Measurements from ENCODE around the gene SLC23A1. TPM values are rescaled to one million over a fixed set of nuclear protein-coding genes. Genes with fewer than 3 reads are reported as not detected.

The SLC23A1 gene
- total and polyA plus RNA-seq, 4 donors: 10.0 to 18.0 (median 17.4) TPM

- WGBS: 1% methylated on average over 41 of the region's 41 CpGs
- no peaks in the 10 kb centered on the region for H3K9me3 ChIP-seq (ENCODE audit: control insufficient read depth in 4 of 4, low read length in 3 of 4)
- peak; percentile 94 for DNase-seq (ENCODE audit: low spot score)
- H3K4me3 ChIP-seq (ENCODE audit: low read depth in 1 of 3, low read length in 3 of 3): peak within 1 kb of the TSS; percentile 40 to 89 (median 74)
- H3K36me3 ChIP-seq (ENCODE audit: control insufficient read depth in 4 of 4, insufficient read depth in 3 of 4, low read depth in 1 of 4, low read length in 3 of 4): no peaks in the 10 kb centered on the region
- peak within 1 kb of the TSS; percentile 92 to 95 for H3K27ac ChIP-seq (ENCODE audit: low read depth in 1 of 2, low read length in 2 of 2)
- no peak for TF ChIP-seq FOXA2 (IDR thresholded peaks at IDR 0.05)
- peak in 1 of 2 donors; percentile 64 for TF ChIP-seq GABPA (IDR thresholded peaks at IDR 0.05 in 1 of 2, conservative IDR thresholded peaks at IDR 0.05 in 1 of 2)
- TF ChIP-seq, protein P1, sequence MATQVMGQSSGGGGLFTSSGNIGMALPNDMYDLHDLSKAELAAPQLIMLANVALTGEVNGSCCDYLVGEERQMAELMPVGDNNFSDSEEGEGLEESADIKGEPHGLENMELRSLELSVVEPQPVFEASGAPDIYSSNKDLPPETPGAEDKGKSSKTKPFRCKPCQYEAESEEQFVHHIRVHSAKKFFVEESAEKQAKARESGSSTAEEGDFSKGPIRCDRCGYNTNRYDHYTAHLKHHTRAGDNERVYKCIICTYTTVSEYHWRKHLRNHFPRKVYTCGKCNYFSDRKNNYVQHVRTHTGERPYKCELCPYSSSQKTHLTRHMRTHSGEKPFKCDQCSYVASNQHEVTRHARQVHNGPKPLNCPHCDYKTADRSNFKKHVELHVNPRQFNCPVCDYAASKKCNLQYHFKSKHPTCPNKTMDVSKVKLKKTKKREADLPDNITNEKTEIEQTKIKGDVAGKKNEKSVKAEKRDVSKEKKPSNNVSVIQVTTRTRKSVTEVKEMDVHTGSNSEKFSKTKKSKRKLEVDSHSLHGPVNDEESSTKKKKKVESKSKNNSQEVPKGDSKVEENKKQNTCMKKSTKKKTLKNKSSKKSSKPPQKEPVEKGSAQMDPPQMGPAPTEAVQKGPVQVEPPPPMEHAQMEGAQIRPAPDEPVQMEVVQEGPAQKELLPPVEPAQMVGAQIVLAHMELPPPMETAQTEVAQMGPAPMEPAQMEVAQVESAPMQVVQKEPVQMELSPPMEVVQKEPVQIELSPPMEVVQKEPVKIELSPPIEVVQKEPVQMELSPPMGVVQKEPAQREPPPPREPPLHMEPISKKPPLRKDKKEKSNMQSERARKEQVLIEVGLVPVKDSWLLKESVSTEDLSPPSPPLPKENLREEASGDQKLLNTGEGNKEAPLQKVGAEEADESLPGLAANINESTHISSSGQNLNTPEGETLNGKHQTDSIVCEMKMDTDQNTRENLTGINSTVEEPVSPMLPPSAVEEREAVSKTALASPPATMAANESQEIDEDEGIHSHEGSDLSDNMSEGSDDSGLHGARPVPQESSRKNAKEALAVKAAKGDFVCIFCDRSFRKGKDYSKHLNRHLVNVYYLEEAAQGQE (IDR thresholded peaks at IDR 0.05): peak; percentile 52
- no peak for TF ChIP-seq HNF4G (IDR thresholded peaks at IDR 0.05)
- no peak for TF ChIP-seq JUND (IDR thresholded peaks at IDR 0.05)
- TF ChIP-seq, protein P2, sequence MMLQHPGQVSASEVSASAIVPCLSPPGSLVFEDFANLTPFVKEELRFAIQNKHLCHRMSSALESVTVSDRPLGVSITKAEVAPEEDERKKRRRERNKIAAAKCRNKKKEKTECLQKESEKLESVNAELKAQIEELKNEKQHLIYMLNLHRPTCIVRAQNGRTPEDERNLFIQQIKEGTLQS (IDR thresholded peaks at IDR 0.05): peak; percentile 56
- TF ChIP-seq NR2F2 (IDR thresholded peaks at IDR 0.05): peak; percentile 57
- TF ChIP-seq YY1 (IDR thresholded peaks at IDR 0.05): peak; percentile 98
- peak; percentile 32 to 62 for TF ChIP-seq RXRA (IDR thresholded peaks at IDR 0.05)
- no peak for TF ChIP-seq FOXA1 (IDR thresholded peaks at IDR 0.05)
- TF ChIP-seq EGR1 (IDR thresholded peaks at IDR 0.05; ENCODE audit: low read depth in 2 of 2): peak; percentile 98 to 99
- no peak for TF ChIP-seq HNF4A (conservative IDR thresholded peaks at IDR 0.05)
- peak; percentile 75 for TF ChIP-seq SP1 (IDR thresholded peaks at IDR 0.05)
- TF ChIP-seq, protein P3, sequence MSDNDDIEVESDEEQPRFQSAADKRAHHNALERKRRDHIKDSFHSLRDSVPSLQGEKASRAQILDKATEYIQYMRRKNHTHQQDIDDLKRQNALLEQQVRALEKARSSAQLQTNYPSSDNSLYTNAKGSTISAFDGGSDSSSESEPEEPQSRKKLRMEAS (IDR thresholded peaks at IDR 0.05): peak; percentile 90
- no peaks in the 10 kb centered on the region for H3K27me3 ChIP-seq (ENCODE audit: control insufficient read depth in 4 of 4, insufficient read depth in 4 of 4, low read length in 3 of 4)
- H3K9ac ChIP-seq (ENCODE audit: low read depth in 1 of 2, low read length in 2 of 2): peak within 1 kb of the TSS; percentile 45 to 56
- H3K4me1 ChIP-seq (ENCODE audit: control insufficient read depth in 4 of 4, insufficient read depth in 4 of 4, low read length in 3 of 4): peaks cover 0 to 11% (median 8%) of the 10 kb centered on the region in 4 donors
Measured at GRCh38 chr5:139403787-139404483, 20.8 kb upstream of the SLC23A1 start, which contains the start of gene SPATA24. Gene SPATA24 (minus strand): TSS chr5:139404089. CDS start chr5:139404060, 29 bp downstream.

DNA sequence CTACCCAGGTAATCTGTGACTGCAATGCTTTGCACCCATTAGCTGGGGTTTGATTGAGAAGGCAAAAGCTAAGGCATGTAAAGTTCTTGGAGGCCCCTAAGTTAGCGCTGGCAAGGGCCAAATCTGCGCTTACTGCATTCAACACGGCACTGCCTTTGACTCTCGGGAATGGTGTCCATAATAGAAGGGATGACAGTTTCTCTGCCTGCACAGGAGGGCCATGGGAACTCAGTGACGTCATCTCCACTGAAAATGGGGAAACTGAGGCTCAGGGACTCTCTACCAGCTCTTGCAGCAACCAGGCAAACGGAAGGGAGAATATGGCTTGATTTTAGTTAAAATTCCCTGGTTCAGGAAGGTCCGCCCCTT lies 20.3 kb upstream of the SLC23A1 start:
- peak overlapping the region; percentile 92 to 95 for H3K27ac ChIP-seq (ENCODE audit: low read depth in 1 of 2, low read length in 2 of 2)
- H3K9ac ChIP-seq (ENCODE audit: low read depth in 1 of 2, low read length in 2 of 2): peak overlapping the region in 1 of 2 donors; percentile 56
- no peak for DNase-seq (ENCODE audit: low spot score)
- H3K4me1 ChIP-seq (ENCODE audit: control insufficient read depth in 4 of 4, insufficient read depth in 4 of 4, low read length in 3 of 4): peaks cover 0 to 11% (median 8%) of the 10 kb centered on the region in 4 donors
- peak overlapping the region; percentile 40 to 89 (median 74) for H3K4me3 ChIP-seq (ENCODE audit: low read depth in 1 of 3, low read length in 3 of 3)
- H3K36me3 ChIP-seq (ENCODE audit: control insufficient read depth in 4 of 4, insufficient read depth in 3 of 4, low read depth in 1 of 4, low read length in 3 of 4): no peaks in the 10 kb centered on the region
- no peaks in the 10 kb centered on the region for H3K27me3 ChIP-seq (ENCODE audit: control insufficient read depth in 4 of 4, insufficient read depth in 4 of 4, low read length in 3 of 4)
- H3K9me3 ChIP-seq (ENCODE audit: control insufficient read depth in 4 of 4, low read length in 3 of 4): no peaks in the 10 kb centered on the region
- 37% methylated on average over 7 of the region's 7 CpGs for WGBS
- no peak for TF ChIP-seq SP1 (IDR thresholded peaks at IDR 0.05)
- no peak for TF ChIP-seq EGR1 (IDR thresholded peaks at IDR 0.05; ENCODE audit: low read depth in 2 of 2)
- TF ChIP-seq HNF4A (conservative IDR thresholded peaks at IDR 0.05): no peak
- TF ChIP-seq, protein P3 (IDR thresholded peaks at IDR 0.05): no peak
- TF ChIP-seq CTCF (IDR thresholded peaks at IDR 0.05; ENCODE audit: low read depth, low read length, missing input control): no peak
- TF ChIP-seq YY1 (IDR thresholded peaks at IDR 0.05): no peak
- TF ChIP-seq, protein P1 (IDR thresholded peaks at IDR 0.05): no peak
- TF ChIP-seq NR2F2 (IDR thresholded peaks at IDR 0.05): no peak
- TF ChIP-seq TAF1 (conservative IDR thresholded peaks at IDR 0.05): no peak
- no peak for TF ChIP-seq HNF4G (IDR thresholded peaks at IDR 0.05)
- TF ChIP-seq, protein P4, sequence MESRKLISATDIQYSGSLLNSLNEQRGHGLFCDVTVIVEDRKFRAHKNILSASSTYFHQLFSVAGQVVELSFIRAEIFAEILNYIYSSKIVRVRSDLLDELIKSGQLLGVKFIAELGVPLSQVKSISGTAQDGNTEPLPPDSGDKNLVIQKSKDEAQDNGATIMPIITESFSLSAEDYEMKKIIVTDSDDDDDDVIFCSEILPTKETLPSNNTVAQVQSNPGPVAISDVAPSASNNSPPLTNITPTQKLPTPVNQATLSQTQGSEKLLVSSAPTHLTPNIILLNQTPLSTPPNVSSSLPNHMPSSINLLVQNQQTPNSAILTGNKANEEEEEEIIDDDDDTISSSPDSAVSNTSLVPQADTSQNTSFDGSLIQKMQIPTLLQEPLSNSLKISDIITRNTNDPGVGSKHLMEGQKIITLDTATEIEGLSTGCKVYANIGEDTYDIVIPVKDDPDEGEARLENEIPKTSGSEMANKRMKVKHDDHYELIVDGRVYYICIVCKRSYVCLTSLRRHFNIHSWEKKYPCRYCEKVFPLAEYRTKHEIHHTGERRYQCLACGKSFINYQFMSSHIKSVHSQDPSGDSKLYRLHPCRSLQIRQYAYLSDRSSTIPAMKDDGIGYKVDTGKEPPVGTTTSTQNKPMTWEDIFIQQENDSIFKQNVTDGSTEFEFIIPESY (IDR thresholded peaks at IDR 0.05): no peak
- no peak for TF ChIP-seq FOXA2 (IDR thresholded peaks at IDR 0.05)
- no peak for TF ChIP-seq JUND (IDR thresholded peaks at IDR 0.05)
- TF ChIP-seq RAD21 (IDR thresholded peaks at IDR 0.05): no peak
- no peak for TF ChIP-seq FOXA1 (IDR thresholded peaks at IDR 0.05)
- TF ChIP-seq GABPA (IDR thresholded peaks at IDR 0.05 in 1 of 2, conservative IDR thresholded peaks at IDR 0.05 in 1 of 2): no peak

All from liver (tissue), 9 donors.